OCI-M1 (cell line): ENCODE measurements around the gene MAP7D3.

Experiments used
- DNase-seq: peaks from one replicate; lab custom pipeline; 2025; lab: John Stamatoyannopoulos, UW

MAP7D3 gene

GRCh38 chrX:136205882-136206380 is 45.3 kb downstream of the MAP7D3 start:
- DNase-seq = no peak

- no peak for DNase-seq
Observed at GRCh38 chrX:136204571-136204970, 46.6 kb downstream of the MAP7D3 start.

GRCh38 chrX:136203951-136204350 is 47.2 kb downstream of the MAP7D3 start:
- no peak for DNase-seq

GRCh38 chrX:136203438-136203837 is 47.8 kb downstream of the MAP7D3 start:
- DNase-seq = no peak

- no peak for DNase-seq
Observed at GRCh38 chrX:136202889-136203288, 48.3 kb downstream of the MAP7D3 start.

- DNase-seq = no peak
Observed at GRCh38 chrX:136201601-136202000, 49.6 kb downstream of the MAP7D3 start.

- no peak for DNase-seq
Observed at GRCh38 chrX:136200466-136200865, 50.7 kb downstream of the MAP7D3 start.

- DNase-seq = no peak
Observed at GRCh38 chrX:136199365-136199764, 51.8 kb downstream of the MAP7D3 start.

GRCh38 chrX:136198678-136199243 is 52.4 kb downstream of the MAP7D3 start:
- DNase-seq = no peak

GRCh38 chrX:136198010-136198409 is 53.2 kb downstream of the MAP7D3 start:
- no peak for DNase-seq

GRCh38 chrX:136196691-136197155 is 54.5 kb downstream of the MAP7D3 start:
- DNase-seq = no peak

GRCh38 chrX:136195247-136195646 is 56.0 kb downstream of the MAP7D3 start:
- no peak for DNase-seq

- DNase-seq = no peak
Observed at GRCh38 chrX:136194536-136194935, 56.7 kb downstream of the MAP7D3 start.

- peak; percentile 39 for DNase-seq
Observed at GRCh38 chrX:136193771-136194170, 57.4 kb downstream of the MAP7D3 start.

- peak; percentile 27 for DNase-seq
Observed at GRCh38 chrX:136192839-136193414, 58.3 kb downstream of the MAP7D3 start.

- no peak for DNase-seq
Observed at GRCh38 chrX:136192135-136192534, 59.1 kb downstream of the MAP7D3 start.

- DNase-seq = no peak
Observed at GRCh38 chrX:136191171-136191570, 60.0 kb downstream of the MAP7D3 start.

GRCh38 chrX:136190038-136190713 is 61.0 kb downstream of the MAP7D3 start:
- no peak for DNase-seq

- no peak for DNase-seq
Observed at GRCh38 chrX:136189222-136189621, 62.0 kb downstream of the MAP7D3 start.

GRCh38 chrX:136186023-136186413 is 65.2 kb downstream of the MAP7D3 start:
- DNase-seq = no peak

GRCh38 chrX:136185401-136186022 is 65.7 kb downstream of the MAP7D3 start:
- no peak for DNase-seq

GRCh38 chrX:136183917-136184316 is 67.3 kb downstream of the MAP7D3 start:
- no peak for DNase-seq

- no peak for DNase-seq
Observed at GRCh38 chrX:136183172-136183571, 68.0 kb downstream of the MAP7D3 start.
